H9 (cell line): ENCODE measurements around the gene GID8. TPM values are rescaled to one million over a fixed set of nuclear protein-coding genes. Genes with fewer than 3 reads are reported as not detected.

Experiments used
- DNase-seq: peaks from one replicate; pipeline ENCODE4 v3.0.0-alpha.2; 2017
- H2AFZ ChIP-seq: one replicate; pipeline ENCODE4 v1.6.1; 2013; ENCODE audit warnings: mild to moderate bottlenecking, low read length, control low read depth, moderate library complexity
- H2AK5ac ChIP-seq: 2 replicates; pipeline ENCODE4 v1.6.1; 2013; ENCODE audit warnings: low read length, control low read depth, mixed read lengths; ENCODE audit not compliant: insufficient read length
- H2BK120ac ChIP-seq: one replicate; pipeline ENCODE4 v1.6.1; 2013; ENCODE audit warnings: low read depth, mild to moderate bottlenecking, low read length, control low read depth, inconsistent platforms; ENCODE audit not compliant: poor library complexity, severe bottlenecking
- H2BK12ac ChIP-seq: 2 replicates; pipeline ENCODE4 v1.6.1; 2013; ENCODE audit warnings: low read length, control low read depth, mixed read lengths, low read depth; ENCODE audit not compliant: insufficient read length
- H2BK15ac ChIP-seq: 2 replicates; pipeline ENCODE4 v1.6.1; 2013; ENCODE audit warnings: low read depth, low read length, control low read depth
- H2BK20ac ChIP-seq: one replicate; pipeline ENCODE4 v1.6.1; 2013; ENCODE audit warnings: low read depth, mild to moderate bottlenecking, low read length, control low read depth, inconsistent platforms; ENCODE audit not compliant: poor library complexity, severe bottlenecking
- H2BK5ac ChIP-seq: 2 replicates; pipeline ENCODE4 v1.6.1; 2013; ENCODE audit warnings: low read length, control low read depth, mixed read lengths; ENCODE audit not compliant: insufficient read length
- H3K14ac ChIP-seq: 2 replicates; pipeline ENCODE4 v1.6.1; 2013; ENCODE audit warnings: low read length, control low read depth; ENCODE audit not compliant: insufficient read depth
- H3K18ac ChIP-seq: 2 replicates; pipeline ENCODE4 v1.6.1; 2013; ENCODE audit warnings: low read depth, mild to moderate bottlenecking, mixed read lengths, low read length, control low read depth; ENCODE audit not compliant: insufficient read length
- H3K23ac ChIP-seq: 2 replicates; pipeline ENCODE4 v1.6.1; 2013; ENCODE audit warnings: low read length, control low read depth, mixed read lengths, low read depth; ENCODE audit not compliant: insufficient read length
- H3K23me2 ChIP-seq: 2 replicates; pipeline ENCODE4 v1.6.1; 2013; ENCODE audit warnings: low read depth, mild to moderate bottlenecking, mixed read lengths, low read length, control low read depth; ENCODE audit not compliant: insufficient read length, poor library complexity, severe bottlenecking
- H3K27ac ChIP-seq: 2 replicates; pipeline ENCODE4 v1.5.1; 2013; ENCODE audit warnings: low read length, control low read depth, mixed read lengths, low read depth; ENCODE audit not compliant: insufficient read length
- H3K27me3 ChIP-seq: 2 replicates; pipeline ENCODE4 v1.6.1; 2013; ENCODE audit warnings: low read length, control low read depth, inconsistent platforms; ENCODE audit not compliant: insufficient read depth
- H3K4ac ChIP-seq: 2 replicates; pipeline ENCODE4 v1.6.1; 2013; ENCODE audit warnings: low read depth, mild to moderate bottlenecking, control low read depth, inconsistent platforms, low read length, moderate library complexity
- H3K4me1 ChIP-seq: 2 replicates; pipeline ENCODE4 v1.6.1; 2013; ENCODE audit warnings: low read length, control low read depth, inconsistent platforms; ENCODE audit not compliant: insufficient read depth
- H3K4me2 ChIP-seq: 2 replicates; pipeline ENCODE4 v1.6.1; 2013; ENCODE audit warnings: low read length, control low read depth, mixed read lengths; ENCODE audit not compliant: insufficient read length, insufficient read depth
- H3K56ac ChIP-seq: 2 replicates; pipeline ENCODE4 v1.6.1; 2013; ENCODE audit warnings: low read depth, mild to moderate bottlenecking, mixed read lengths, low read length, control low read depth; ENCODE audit not compliant: insufficient read length
- H3K79me1 ChIP-seq: 2 replicates; pipeline ENCODE4 v1.6.1; 2013; ENCODE audit warnings: low read depth, mild to moderate bottlenecking, moderate library complexity, low read length, control low read depth, inconsistent platforms; ENCODE audit not compliant: insufficient read depth, poor library complexity, severe bottlenecking
- H3K79me2 ChIP-seq: 2 replicates; pipeline ENCODE4 v1.6.1; 2013; ENCODE audit warnings: low read length, control low read depth, inconsistent platforms; ENCODE audit not compliant: insufficient read depth
- H3K9ac ChIP-seq: 2 replicates; pipeline ENCODE4 v1.6.1; 2013; ENCODE audit warnings: low read length, control low read depth, mixed read lengths; ENCODE audit not compliant: insufficient read length; ENCODE audit errors: extremely low read depth
- H3K9me3 ChIP-seq: one replicate; pipeline ENCODE4 v1.6.1; 2013; ENCODE audit warnings: low read depth, low read length, inconsistent platforms; ENCODE audit not compliant: control insufficient read depth
- H3T11ph ChIP-seq: one replicate; pipeline ENCODE4 v1.6.1; 2013; ENCODE audit warnings: mild to moderate bottlenecking, low read length, control low read depth, inconsistent platforms
- H4K20me1 ChIP-seq: one replicate; pipeline ENCODE4 v1.6.1; 2013; ENCODE audit not compliant: control insufficient read depth, insufficient read length, insufficient read depth
- H4K5ac ChIP-seq: 2 replicates; pipeline ENCODE4 v1.6.1; 2013; ENCODE audit warnings: low read depth, mild to moderate bottlenecking, mixed read lengths, low read length, control low read depth; ENCODE audit not compliant: insufficient read length
- H4K8ac ChIP-seq: replicated peaks from 2 replicates; pipeline ENCODE4 v1.6.1; 2013; ENCODE audit warnings: low read length, control low read depth, mixed read lengths, low read depth; ENCODE audit not compliant: insufficient read length
- H4K91ac ChIP-seq: 2 replicates; pipeline ENCODE4 v1.6.1; 2013; ENCODE audit warnings: low read depth, mild to moderate bottlenecking, moderate library complexity, mixed read lengths, low read length, control low read depth; ENCODE audit not compliant: insufficient read length
- H3K27ac Mint-ChIP-seq, 3 experiments: 2 replicates in 2 of 3; 3 replicates in 1 of 3; pipeline ENCODE4 v1.8.0; 2020 to 2021; ENCODE audit warnings: mixed read lengths in 3 of 3, mild to moderate bottlenecking in 1 of 3, moderate library complexity in 1 of 3
- H3K27me3 Mint-ChIP-seq: 2 replicates; pipeline ENCODE4 v1.8.0; 2021; ENCODE audit warnings: low read depth, mild to moderate bottlenecking, moderate library complexity, mixed read lengths
- H3K36me3 Mint-ChIP-seq, 3 experiments: 2 replicates in 2 of 3; 3 replicates in 1 of 3; pipeline ENCODE4 v1.8.0; 2020 to 2021; ENCODE audit warnings: low read depth in 3 of 3, mixed read lengths in 3 of 3; ENCODE audit not compliant: insufficient read depth in 1 of 3
- H3K4me1 Mint-ChIP-seq, 2 experiments: 2 replicates each; pipeline ENCODE4 v1.8.0; 2020; ENCODE audit warnings: mixed read lengths in 2 of 2
- H3K4me3 Mint-ChIP-seq, 2 experiments: 2 replicates in 1 of 2; 3 replicates in 1 of 2; pipeline ENCODE4 v1.8.0; 2020 to 2021; ENCODE audit warnings: mild to moderate bottlenecking in 2 of 2, mixed read lengths in 2 of 2, moderate library complexity in 1 of 2
- H3K9me3 Mint-ChIP-seq, 2 experiments: 2 replicates in 1 of 2; 3 replicates in 1 of 2; pipeline ENCODE4 v1.8.0; 2020; ENCODE audit warnings: mild to moderate bottlenecking in 2 of 2, mixed read lengths in 2 of 2, moderate library complexity in 1 of 2
- WGBS: extraction: QIAGEN DNeasy Blood & Tissue Kit; methylation state at CpG from one replicate; pipeline ENCODE4 v1.1.7; 2013; ENCODE audit warnings: missing lambda C conversion rate, low lambda C conversion rate, mixed read lengths; ENCODE audit not compliant: insufficient read length; ENCODE audit errors: extremely low coverage; 5-methylcytosine and 5-hydroxymethylcytosine counted together
- total RNA-seq: library from RNA; stranded (reverse); gene quantifications from 2 replicates; pipeline ENCODE4 v1.2.1, GENCODE V29; 2021
- TF ChIP-seq, protein P1 (sequence below): fragments of 200-600 bp; sonication (generic); conservative IDR thresholded peaks from 3 replicates; pipeline ENCODE4 v1.8.0; 2021; ENCODE audit warnings: antibody characterized with exemption, mild to moderate bottlenecking

The GID8 gene
- total RNA-seq, 1 experiment from 2014 or later: 60.9 TPM

DNA sequence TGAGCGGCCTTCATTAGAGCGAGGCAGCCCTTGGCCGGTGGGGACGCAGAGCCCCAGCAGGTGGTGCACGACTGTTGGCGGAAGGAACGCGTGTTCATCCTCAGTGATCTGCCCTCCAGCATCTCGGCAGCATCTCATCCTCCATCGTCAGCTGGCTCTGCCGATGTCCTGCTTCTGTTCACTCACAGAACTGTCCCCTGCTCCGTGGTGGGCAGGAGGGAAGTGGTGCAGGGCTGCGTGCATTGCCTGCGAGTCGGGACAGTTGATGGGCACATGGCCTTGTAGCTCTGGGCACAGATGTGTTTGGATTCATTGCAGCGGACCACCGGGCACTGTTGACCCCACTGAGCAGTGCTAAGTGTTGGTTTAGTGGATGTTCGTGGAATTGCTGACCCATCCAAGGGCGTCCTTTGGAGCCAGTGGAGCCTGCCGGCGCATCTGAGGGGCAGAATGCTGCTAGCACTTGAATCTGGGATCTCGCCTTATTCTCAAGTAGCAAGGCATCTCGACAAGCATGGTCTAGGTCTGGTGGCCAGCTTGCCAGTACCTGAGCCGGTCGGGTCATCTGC lies 7.9 kb downstream of the GID8 start:
- Histone ChIP-seq H2AFZ (no peak overlapping the region), H2BK20ac (no peak overlapping the region), H2BK120ac (no peak overlapping the region), H3K79me1 (no peaks in the 10 kb centered on the region), H2BK15ac (no peak overlapping the region), H3K9ac (no peak overlapping the region), H2AK5ac (no peak overlapping the region), H2BK12ac (no peak overlapping the region), H4K5ac (peak overlapping the region; percentile 48), H3K23ac (no peak overlapping the region), H3K56ac (no peak overlapping the region), H3K27ac (no peak overlapping the region), H4K20me1 (no peaks in the 10 kb centered on the region), H4K91ac (no peak overlapping the region), H4K8ac (no peak overlapping the region), H3K27me3 (no peaks in the 10 kb centered on the region), H3K18ac (no peak overlapping the region), H3K4ac (no peak overlapping the region), H3K4me2 (no peak overlapping the region), H3K23me2 (no peaks in the 10 kb centered on the region), H3K14ac (no peak overlapping the region), H3K79me2 (peaks cover 11% of the 10 kb centered on the region; the same call in 1 of the 2 replicates), H2BK5ac (no peak overlapping the region), H3T11ph (no peak overlapping the region), H3K9me3 (no peaks in the 10 kb centered on the region), H3K4me1 (no peaks in the 10 kb centered on the region)
- DNase-seq: no peak
- Mint-ChIP-seq H3K27ac (0 out of 7 replicates have a peak overlapping the region, but pooled peaks of 1 of the 3 experiments have one; percentile 24), H3K4me1 (no peaks in the 10 kb centered on the region), H3K36me3 (peaks cover 51 to 100% (median 91%) of the 10 kb centered on the region in 3 experiments; a peak in 6 of 7 replicates), H3K9me3 (no peaks in the 10 kb centered on the region), H3K4me3 (no peak overlapping the region), H3K27me3 (no peaks in the 10 kb centered on the region)
- TF ChIP-seq, protein P1, sequence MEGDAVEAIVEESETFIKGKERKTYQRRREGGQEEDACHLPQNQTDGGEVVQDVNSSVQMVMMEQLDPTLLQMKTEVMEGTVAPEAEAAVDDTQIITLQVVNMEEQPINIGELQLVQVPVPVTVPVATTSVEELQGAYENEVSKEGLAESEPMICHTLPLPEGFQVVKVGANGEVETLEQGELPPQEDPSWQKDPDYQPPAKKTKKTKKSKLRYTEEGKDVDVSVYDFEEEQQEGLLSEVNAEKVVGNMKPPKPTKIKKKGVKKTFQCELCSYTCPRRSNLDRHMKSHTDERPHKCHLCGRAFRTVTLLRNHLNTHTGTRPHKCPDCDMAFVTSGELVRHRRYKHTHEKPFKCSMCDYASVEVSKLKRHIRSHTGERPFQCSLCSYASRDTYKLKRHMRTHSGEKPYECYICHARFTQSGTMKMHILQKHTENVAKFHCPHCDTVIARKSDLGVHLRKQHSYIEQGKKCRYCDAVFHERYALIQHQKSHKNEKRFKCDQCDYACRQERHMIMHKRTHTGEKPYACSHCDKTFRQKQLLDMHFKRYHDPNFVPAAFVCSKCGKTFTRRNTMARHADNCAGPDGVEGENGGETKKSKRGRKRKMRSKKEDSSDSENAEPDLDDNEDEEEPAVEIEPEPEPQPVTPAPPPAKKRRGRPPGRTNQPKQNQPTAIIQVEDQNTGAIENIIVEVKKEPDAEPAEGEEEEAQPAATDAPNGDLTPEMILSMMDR: no peak
- no CpG with 5 or more reads among the region's 25 CpGs for WGBS
